ENCODE measurements around the gene PDCL3. TPM values are rescaled to one million over a fixed set of nuclear protein-coding genes. Genes with fewer than 3 reads are reported as not detected.

The PDCL3 gene
- 9.2 and 10.2 TPM in 2 replicates for total RNA-seq

DNA sequence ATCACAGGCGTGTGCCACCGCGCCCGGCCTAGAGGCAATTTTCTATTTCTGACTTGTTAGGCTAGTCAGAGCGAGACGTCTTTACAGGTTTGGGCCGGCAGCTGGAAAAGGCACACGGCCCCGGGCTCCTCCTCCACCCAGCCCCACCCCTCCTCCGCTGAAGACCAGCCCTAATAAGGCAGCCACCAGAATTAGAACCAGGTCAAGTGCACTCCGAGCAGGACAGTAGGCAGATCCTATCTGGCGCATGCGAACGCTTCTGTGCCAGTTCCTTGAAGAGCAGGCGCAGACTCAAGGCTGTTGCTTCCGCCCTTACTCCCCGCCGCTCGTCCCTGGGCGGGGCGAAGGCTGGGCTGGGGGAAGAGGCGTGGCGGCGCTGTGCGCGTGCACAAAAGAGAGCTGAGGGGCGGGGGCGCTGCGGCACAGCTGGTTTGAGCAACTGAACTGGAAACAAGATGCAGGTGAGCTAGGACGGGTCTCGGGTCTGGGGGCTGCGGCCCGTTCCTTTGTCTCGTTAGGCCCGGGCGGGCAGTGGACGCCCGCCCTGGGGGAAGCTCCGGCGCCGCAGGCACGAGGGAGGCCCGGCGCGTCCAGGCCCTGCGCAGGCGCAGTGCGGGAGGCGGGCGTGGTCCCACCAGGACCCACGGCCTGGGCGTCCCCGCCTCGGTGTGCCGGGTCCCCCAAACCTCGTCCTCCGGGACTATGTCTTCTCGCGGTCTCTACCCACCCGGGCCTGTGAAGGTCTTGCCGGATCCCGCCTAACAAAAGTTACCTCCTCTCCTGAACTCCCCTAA, at the start of gene PDCL3:
TSS of gene PDCL3 (plus strand) at position 381 of the 794 bp plus-strand sequence. CDS start at position 456, 75 bp downstream.

Small RNA genes lying within 50 kb of the gene (small RNA-seq; reads per million reads assigned to genes)
- gene HMGN2P22 = not detected

Other genes with a start within 250 kb of the PDCL3 start
- not detected in 2 replicates for gene LONRF2, start 240.5 kb upstream of the PDCL3 start, total RNA-seq
- 9.8 and 12.5 TPM in 2 replicates for gene CHST10, start 145.3 kb upstream of the PDCL3 start, total RNA-seq
- gene NMS, start 92.5 kb upstream of the PDCL3 start, total RNA-seq = not detected in 2 replicates